Tibial nerve (tissue), 4 donors: Measurements from ENCODE around the gene EFCAB5. TPM values are rescaled to one million over a fixed set of nuclear protein-coding genes. Genes with fewer than 3 reads are reported as not detected.

Experiments used
- DNase-seq, 2 donors: peaks; one replicate each; pipeline ENCODE4 v3.0.0-alpha.2; 2019; ENCODE audit warnings: low spot score in 2 of 2
- H3K27ac ChIP-seq, 4 donors: fragments of 200-600 bp; sonication (generic) in 3 of 4; one replicate each; pipeline ENCODE4 v1.5.1; 2017 to 2019; ENCODE audit warnings: mild to moderate bottlenecking in 1 of 4
- H3K27me3 ChIP-seq, 2 donors: fragments of 200-600 bp; sonication (generic) in 1 of 2; one replicate each; pipeline versions ENCODE4 v1.5.1 to v1.6.0; 2017 to 2019
- H3K36me3 ChIP-seq, 3 donors: fragments of 200-600 bp; sonication (generic); one replicate each; pipeline ENCODE4 v1.5.1; 2018 to 2019
- H3K4me1 ChIP-seq, 4 donors: fragments of 200-600 bp; sonication (generic) in 3 of 4; one replicate each; pipeline ENCODE4 v1.5.1; 2017 to 2019
- H3K4me3 ChIP-seq, 4 donors: fragments of 200-600 bp; sonication (generic) in 3 of 4; one replicate each; pipeline ENCODE4 v1.5.1; 2017 to 2019; ENCODE audit warnings: mild to moderate bottlenecking in 1 of 4, moderate library complexity in 1 of 4
- H3K9me3 ChIP-seq, 4 donors: fragments of 200-600 bp; sonication (generic) in 3 of 4; one replicate each; pipeline ENCODE4 v1.5.1; 2017 to 2019
- EP300 ChIP-seq, 2 donors: sonication (generic); formaldehyde crosslinking; IDR thresholded peaks; one replicate each; pipeline ENCODE4 v1.6.1; 2017; ENCODE audit warnings: antibody characterized with exemption in 2 of 2, mild to moderate bottlenecking in 1 of 2
- POLR2A ChIP-seq, 2 donors: fragments of 450-650 bp; IDR thresholded peaks; one replicate each; pipeline ENCODE4 v1.6.1; 2017; ENCODE audit warnings: antibody characterized with exemption in 2 of 2, mild to moderate bottlenecking in 2 of 2, moderate library complexity in 2 of 2
- WGBS, 2 donors: methylation state at CpG; one replicate each; pipeline ENCODE4 v1.1.5; 2018; 5-methylcytosine and 5-hydroxymethylcytosine counted together
- total RNA-seq, 4 donors: library from RNA; depleted of rRNA; stranded (reverse); fragments of >200 nt; gene quantifications; one replicate each; pipeline ENCODE4 v1.1.0, GENCODE V29; 2016
- TF ChIP-seq, protein P1 (sequence below), 5 experiments: fragments of 200-600 bp in 3 of 5; fragments of 450-650 bp in 2 of 5; sonication (generic) in 3 of 5; IDR thresholded peaks; one replicate each; pipeline ENCODE4 v1.5.1; 2016 to 2019; ENCODE audit warnings: antibody characterized with exemption in 5 of 5, mild to moderate bottlenecking in 3 of 5, moderate library complexity in 2 of 5

EFCAB5 gene
- total RNA-seq, 4 donors from 2014 or later: 0.21 to 0.30 (median 0.22) TPM; not detected in 1

DNA sequence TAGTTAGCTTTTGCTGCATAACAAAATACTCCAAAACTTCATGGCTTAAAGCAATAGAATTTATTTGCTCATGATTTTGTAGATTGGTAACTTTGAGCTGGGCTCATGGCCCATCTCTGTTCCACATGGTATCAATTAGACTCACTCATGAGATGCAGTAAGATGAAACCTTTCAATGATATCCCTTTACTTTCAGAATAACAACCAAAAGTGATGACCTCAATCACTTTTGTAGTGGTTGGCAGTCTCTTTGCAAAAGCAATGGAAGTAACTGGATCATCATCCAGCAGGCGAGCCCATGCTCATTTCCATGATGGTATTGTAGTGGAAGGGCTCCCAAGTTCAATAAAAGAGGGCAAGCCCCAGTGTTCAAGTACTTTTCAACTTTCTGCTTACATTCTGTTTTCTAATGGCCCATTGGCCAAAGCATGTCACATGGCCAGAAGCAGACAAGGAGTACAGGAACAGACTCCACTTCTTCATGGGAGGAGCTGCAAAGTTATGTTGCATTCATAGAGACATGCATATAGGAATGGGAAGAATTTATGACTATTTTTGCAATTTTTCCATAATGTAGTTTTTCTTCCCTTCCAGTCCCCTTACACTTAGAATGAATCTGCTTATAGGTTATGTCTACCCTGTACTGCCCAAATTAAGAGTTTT lies 41.7 kb downstream of the EFCAB5 start:
- Histone ChIP-seq H3K9me3 (peaks cover 0 to 11% (median 0%) of the 10 kb centered on the region in 4 donors), H3K4me3 (no peak overlapping the region), H3K27me3 (no peaks in the 10 kb centered on the region), H3K36me3 (no peaks in the 10 kb centered on the region), H3K4me1 (no peaks in the 10 kb centered on the region), H3K27ac (no peak overlapping the region)
- WGBS, 2 donors: 65 to 71% methylated on average over 1 of the region's 1 CpG
- DNase-seq: no peak
- TF ChIP-seq, protein P1, sequence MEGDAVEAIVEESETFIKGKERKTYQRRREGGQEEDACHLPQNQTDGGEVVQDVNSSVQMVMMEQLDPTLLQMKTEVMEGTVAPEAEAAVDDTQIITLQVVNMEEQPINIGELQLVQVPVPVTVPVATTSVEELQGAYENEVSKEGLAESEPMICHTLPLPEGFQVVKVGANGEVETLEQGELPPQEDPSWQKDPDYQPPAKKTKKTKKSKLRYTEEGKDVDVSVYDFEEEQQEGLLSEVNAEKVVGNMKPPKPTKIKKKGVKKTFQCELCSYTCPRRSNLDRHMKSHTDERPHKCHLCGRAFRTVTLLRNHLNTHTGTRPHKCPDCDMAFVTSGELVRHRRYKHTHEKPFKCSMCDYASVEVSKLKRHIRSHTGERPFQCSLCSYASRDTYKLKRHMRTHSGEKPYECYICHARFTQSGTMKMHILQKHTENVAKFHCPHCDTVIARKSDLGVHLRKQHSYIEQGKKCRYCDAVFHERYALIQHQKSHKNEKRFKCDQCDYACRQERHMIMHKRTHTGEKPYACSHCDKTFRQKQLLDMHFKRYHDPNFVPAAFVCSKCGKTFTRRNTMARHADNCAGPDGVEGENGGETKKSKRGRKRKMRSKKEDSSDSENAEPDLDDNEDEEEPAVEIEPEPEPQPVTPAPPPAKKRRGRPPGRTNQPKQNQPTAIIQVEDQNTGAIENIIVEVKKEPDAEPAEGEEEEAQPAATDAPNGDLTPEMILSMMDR (IDR thresholded peaks at IDR 0.05): no peak
- no peak for TF ChIP-seq POLR2A (IDR thresholded peaks at IDR 0.05)
- no peak for TF ChIP-seq EP300 (IDR thresholded peaks at IDR 0.05)

DNA sequence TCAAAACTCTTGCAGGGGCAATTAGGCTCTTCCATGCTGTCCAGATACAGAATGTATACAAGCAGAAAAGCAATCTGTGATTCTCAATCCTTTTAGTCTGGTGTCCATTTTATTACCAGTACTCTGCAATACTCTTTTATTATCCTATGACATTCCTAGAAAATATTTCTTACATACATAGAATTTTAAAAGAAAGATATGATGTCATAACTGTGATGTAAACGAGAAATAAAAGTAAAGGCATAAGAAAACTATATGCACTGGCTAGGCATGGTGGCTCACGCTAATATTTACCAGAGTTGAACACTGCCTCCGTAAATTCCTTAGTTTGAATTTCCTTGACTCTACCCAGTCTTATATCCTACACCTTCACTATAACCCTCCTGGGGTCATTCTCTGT lies 55.0 kb downstream of the EFCAB5 start:
- no peak overlapping the region for H3K27ac ChIP-seq
- DNase-seq: no peak
- no peaks in the 10 kb centered on the region for H3K27me3 ChIP-seq
- H3K4me3 ChIP-seq: no peak overlapping the region
- peaks cover 0 to 6% (median 0%) of the 10 kb centered on the region in 4 donors for H3K9me3 ChIP-seq
- H3K4me1 ChIP-seq: no peaks in the 10 kb centered on the region
- TF ChIP-seq, protein P1 (IDR thresholded peaks at IDR 0.05): no peak
- TF ChIP-seq POLR2A (IDR thresholded peaks at IDR 0.05) (no peak), EP300 (IDR thresholded peaks at IDR 0.05) (no peak)
- no peaks in the 10 kb centered on the region for H3K36me3 ChIP-seq
- WGBS, 2 donors: 86 to 91% methylated on average over 3 of the region's 3 CpGs

DNA sequence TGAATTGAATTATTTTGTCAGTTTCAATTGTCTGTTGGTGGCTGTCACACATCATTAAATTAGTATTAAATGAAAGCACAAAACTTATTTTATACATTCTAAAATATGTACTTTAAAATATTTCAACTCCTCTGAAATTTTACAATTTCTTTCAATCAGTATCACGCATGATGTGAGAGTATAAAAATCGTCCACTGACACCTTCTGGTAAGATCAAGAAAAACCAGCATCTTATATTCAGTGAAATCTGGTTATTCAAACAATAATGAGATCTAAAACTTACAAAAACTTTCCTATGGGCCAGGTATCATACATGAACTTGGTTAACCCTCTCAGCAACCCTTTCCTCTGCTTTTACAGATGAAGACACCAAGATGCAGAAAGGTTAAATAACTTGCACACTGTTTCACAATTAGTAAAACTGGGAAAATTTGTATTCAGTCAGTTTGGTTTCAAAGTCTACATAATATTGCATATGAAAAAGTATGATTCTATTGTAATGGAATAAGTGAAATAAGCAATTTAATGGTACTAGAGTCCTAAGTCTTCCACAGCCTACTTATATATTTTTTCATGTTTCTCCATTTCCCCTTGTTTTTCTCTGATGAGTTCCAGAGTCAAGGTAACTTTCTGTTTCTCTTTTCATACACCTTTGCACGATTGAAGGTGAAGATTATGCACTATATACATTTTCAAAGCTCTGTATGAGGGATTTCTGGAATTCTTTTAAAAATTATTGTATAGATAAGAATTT lies 58.7 kb downstream of the EFCAB5 start:
- TF ChIP-seq, protein P1 (IDR thresholded peaks at IDR 0.05): no peak
- no peak for TF ChIP-seq EP300 (IDR thresholded peaks at IDR 0.05)
- TF ChIP-seq POLR2A (IDR thresholded peaks at IDR 0.05): no peak
- no peak for DNase-seq
- WGBS, 2 donors: 44 to 46% methylated on average over 3 of the region's 3 CpGs
- no peaks in the 10 kb centered on the region for H3K36me3 ChIP-seq
- H3K4me3 ChIP-seq: no peak overlapping the region
- no peaks in the 10 kb centered on the region for H3K9me3 ChIP-seq
- H3K27me3 ChIP-seq: no peaks in the 10 kb centered on the region
- no peak overlapping the region for H3K27ac ChIP-seq
- H3K4me1 ChIP-seq: no peaks in the 10 kb centered on the region

DNA sequence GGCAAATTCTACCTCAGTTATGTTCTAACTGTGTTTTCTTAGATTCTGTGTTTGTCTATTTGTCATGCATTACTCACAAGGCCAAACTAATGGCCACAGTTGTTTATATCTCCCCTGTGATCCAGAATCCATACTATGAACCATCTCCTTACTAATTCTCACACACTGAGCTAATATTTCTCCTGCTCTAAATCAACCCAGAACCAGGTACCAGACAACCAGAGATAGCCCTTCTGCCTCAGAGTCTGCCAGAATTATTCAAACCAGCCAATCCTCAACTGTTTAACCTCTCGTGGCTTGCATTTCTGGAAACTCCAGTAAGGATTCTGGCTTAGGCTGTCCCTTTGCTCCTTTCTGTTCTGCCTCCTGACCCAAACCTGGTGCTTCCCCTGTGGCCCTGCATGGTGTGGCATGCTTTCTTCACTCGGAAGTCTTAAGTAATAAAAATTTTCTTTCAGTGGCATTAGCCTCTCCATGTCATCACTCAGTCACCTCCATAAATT lies 59.4 kb downstream of the EFCAB5 start:
- no peak for DNase-seq
- Histone ChIP-seq H3K4me1 (no peaks in the 10 kb centered on the region), H3K4me3 (no peak overlapping the region), H3K27ac (no peak overlapping the region), H3K9me3 (no peaks in the 10 kb centered on the region), H3K27me3 (no peaks in the 10 kb centered on the region), H3K36me3 (no peaks in the 10 kb centered on the region)
- 59 to 70% methylated on average over 2 of the region's 2 CpGs for WGBS, 2 donors
- TF ChIP-seq EP300 (IDR thresholded peaks at IDR 0.05) (no peak), POLR2A (IDR thresholded peaks at IDR 0.05) (no peak)
- TF ChIP-seq, protein P1 (IDR thresholded peaks at IDR 0.05): no peak

DNA sequence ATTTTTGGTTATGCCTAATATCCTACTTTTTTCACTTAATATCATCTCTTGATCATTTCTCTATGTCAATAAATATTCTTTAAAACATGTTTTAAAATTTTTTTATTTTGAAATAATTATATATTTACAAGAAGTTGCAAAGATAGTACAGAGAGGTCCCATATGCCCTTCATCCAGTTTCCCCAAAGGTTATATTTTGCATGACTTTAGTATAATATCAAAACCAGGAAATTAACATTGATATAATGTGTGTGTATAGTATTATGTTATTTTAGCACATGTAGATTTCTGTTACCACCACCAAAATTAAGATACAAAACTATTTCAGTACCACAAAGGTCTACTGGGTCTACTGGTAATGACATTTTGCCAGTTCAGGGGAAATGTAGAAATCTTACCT lies 60.7 kb downstream of the EFCAB5 start:
- DNase-seq: no peak
- Histone ChIP-seq H3K36me3 (no peaks in the 10 kb centered on the region), H3K27me3 (no peaks in the 10 kb centered on the region), H3K27ac (no peak overlapping the region), H3K9me3 (no peaks in the 10 kb centered on the region), H3K4me3 (no peak overlapping the region), H3K4me1 (no peaks in the 10 kb centered on the region)
- TF ChIP-seq POLR2A (IDR thresholded peaks at IDR 0.05) (no peak), EP300 (IDR thresholded peaks at IDR 0.05) (no peak)
- TF ChIP-seq, protein P1 (IDR thresholded peaks at IDR 0.05): no peak
